ENCODE measurements around the gene MRPS18A. TPM values are rescaled to one million over a fixed set of nuclear protein-coding genes. Genes with fewer than 3 reads are reported as not detected.

Gene MRPS18A
- polyA plus RNA-seq, 1 experiment, result 41.0 TPM

DNA sequence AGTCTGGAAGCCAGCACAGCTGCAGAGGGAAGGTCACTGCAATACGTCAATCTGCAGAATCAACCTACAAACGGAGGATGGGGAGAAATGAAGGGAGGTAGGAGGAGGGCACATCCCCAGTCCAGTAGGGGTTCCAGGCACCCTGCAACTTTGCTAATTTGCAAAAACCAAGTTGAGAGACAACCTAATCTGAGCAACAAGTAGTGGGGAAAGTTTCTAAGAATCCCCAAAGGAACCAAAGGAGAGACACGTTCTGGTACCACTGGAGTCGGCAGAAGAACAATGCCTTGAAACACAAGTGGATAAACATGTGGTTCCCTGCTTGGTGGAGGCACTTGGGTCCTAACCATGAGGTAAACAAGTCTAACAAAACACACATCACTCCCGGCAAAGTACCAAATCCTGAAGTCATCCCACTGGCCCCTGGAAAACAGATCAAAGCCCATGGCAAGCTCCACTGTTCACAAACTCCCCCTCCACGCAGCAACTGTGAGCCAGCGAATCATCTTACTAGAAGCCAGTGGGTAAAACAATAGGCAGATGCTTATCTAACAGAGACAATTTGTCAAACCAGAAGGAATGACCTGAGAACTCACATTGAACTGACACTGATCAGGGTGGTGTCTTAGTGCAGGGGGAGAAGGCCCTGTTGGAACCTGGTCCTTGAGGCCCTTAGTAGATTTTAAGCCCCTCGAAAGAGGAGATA is 4.7 kb downstream of the MRPS18A start:
- TF ChIP-seq, protein P1, sequence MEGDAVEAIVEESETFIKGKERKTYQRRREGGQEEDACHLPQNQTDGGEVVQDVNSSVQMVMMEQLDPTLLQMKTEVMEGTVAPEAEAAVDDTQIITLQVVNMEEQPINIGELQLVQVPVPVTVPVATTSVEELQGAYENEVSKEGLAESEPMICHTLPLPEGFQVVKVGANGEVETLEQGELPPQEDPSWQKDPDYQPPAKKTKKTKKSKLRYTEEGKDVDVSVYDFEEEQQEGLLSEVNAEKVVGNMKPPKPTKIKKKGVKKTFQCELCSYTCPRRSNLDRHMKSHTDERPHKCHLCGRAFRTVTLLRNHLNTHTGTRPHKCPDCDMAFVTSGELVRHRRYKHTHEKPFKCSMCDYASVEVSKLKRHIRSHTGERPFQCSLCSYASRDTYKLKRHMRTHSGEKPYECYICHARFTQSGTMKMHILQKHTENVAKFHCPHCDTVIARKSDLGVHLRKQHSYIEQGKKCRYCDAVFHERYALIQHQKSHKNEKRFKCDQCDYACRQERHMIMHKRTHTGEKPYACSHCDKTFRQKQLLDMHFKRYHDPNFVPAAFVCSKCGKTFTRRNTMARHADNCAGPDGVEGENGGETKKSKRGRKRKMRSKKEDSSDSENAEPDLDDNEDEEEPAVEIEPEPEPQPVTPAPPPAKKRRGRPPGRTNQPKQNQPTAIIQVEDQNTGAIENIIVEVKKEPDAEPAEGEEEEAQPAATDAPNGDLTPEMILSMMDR (IDR thresholded peaks at IDR 0.05; ENCODE audit: low read depth, low read length), result no peak
- no peak overlapping the region for H3K4me3 ChIP-seq (ENCODE audit: low read depth, low read length)
- no peak for DNase-seq (ENCODE audit: low read depth, low spot score)
- POLR2A ChIA-PET, result no interaction called here
- no peaks in the 10 kb centered on the region for H3K27me3 ChIP-seq (ENCODE audit: control insufficient read depth, insufficient read depth, low read length)
- H3K9me3 ChIP-seq (ENCODE audit: control insufficient read depth, insufficient read depth, low read length), result no peaks in the 10 kb centered on the region
- CTCF ChIA-PET, result interaction anchor here (0.7 to 1.0 kb wide), 2 partner anchors 14 to 86 kb away, joined by 3 to 4 read pairs; no protein-coding TSS in a partner anchor
- H3K27ac ChIP-seq (ENCODE audit: low read depth, low read length), result no peak overlapping the region

DNA sequence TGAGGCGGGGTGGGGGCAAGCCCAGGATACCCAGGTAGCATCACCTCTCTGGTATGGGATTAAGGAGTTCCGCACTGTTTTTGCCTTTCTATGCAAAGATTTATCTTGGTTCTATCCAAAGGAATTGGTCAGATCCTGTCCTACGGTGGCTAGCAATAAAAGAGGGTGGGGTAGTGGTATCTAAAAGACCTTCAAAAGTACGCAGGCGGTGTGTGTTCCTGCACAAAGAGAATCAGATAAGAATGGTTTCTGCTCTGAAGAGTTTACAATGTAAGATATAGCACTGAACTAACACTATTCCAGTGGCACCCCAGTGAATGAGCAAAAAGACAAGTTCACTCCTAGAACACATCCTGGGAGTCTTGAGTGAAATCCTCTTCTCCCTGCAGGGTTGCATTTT is 6.3 kb downstream of the MRPS18A start:
- CTCF ChIA-PET, result interaction anchor here (1.8 to 1.9 kb wide), 2 partner anchors 14 to 93 kb away, joined by 3 to 7 read pairs; no protein-coding TSS in a partner anchor
- DNase-seq (ENCODE audit: low read depth, low spot score), result no peak
- Histone ChIP-seq H3K27me3 (ENCODE audit: control insufficient read depth, insufficient read depth, low read length) (no peaks in the 10 kb centered on the region), H3K9me3 (ENCODE audit: control insufficient read depth, insufficient read depth, low read length) (no peaks in the 10 kb centered on the region), H3K4me3 (ENCODE audit: low read depth, low read length) (no peak overlapping the region), H3K27ac (ENCODE audit: low read depth, low read length) (no peak overlapping the region)
- TF ChIP-seq, protein P1 (IDR thresholded peaks at IDR 0.05; ENCODE audit: low read depth, low read length), result no peak
- POLR2A ChIA-PET, result no interaction called here

DNA sequence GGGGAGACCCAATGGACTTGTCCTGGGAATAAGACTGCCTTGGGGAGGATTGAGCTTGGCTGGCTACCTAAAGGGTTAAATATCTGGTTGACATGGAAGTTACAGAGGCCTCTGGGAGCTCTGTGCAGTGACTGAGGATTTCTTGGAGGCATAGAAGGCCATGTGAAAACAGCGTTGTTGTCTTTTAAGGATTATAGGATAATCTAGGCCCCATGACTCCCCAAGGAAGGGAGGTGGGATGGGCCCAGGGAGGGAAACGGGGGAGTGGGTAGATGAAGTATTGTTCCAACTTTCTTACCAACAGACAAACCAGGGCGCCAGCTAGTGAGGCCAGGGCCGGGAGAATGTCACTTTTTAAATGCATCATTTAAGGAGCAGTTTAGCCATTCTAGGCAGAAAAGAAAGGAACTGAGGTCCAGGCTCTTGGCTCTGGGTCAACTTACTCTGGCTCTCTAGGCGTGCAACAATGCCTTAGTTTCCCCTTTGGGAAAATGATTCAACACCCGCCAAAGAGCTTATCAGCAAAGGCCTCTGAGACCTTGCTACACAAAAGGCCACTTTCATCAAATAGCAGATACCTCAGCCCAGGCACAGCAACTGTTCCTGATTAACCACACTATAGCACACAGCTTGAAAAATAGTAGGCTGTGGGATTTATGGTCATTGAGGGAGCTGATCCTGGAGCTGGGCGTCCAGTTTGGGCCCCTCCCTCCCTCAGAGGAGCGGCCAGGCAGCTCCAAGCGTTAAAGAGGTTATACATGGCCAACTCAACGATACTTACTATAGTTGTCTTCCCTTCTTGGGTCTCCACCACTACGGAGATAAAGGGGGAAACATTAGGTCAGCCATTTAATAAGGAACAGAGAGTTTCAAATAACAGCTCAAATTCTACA is 7.0 kb downstream of the MRPS18A start:
- Histone ChIP-seq H3K27me3 (ENCODE audit: control insufficient read depth, insufficient read depth, low read length) (no peaks in the 10 kb centered on the region), H3K27ac (ENCODE audit: low read depth, low read length) (no peak overlapping the region), H3K4me3 (ENCODE audit: low read depth, low read length) (no peak overlapping the region), H3K9me3 (ENCODE audit: control insufficient read depth, insufficient read depth, low read length) (no peaks in the 10 kb centered on the region)
- POLR2A ChIA-PET, result no interaction called here
- TF ChIP-seq, protein P1 (IDR thresholded peaks at IDR 0.05; ENCODE audit: low read depth, low read length), result no peak
- CTCF ChIA-PET, result interaction anchor here (1.5 to 1.9 kb wide), 3 partner anchors 13 to 93 kb away, joined by 3 to 7 read pairs (median 6); no protein-coding TSS in a partner anchor
- no peak for DNase-seq (ENCODE audit: low read depth, low spot score)

DNA sequence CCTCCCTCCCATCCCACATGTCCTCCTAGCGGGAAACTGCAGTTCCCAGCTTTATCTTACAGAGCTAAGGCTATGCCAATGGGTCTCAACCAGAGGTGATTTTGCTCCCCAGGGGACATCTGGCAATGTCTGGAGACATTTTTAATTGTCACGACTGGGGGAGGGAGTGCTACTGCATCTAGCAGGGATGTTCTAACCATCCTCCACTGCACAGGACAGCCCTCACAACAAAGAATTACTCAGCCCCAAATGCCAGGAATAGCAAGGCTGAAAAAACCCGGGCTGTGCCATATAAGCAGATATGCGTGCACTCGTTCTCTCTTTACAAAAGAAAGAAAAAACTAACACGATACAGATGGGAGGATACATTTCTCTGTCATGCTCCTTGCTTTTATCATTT is 8.5 kb downstream of the MRPS18A start:
- Histone ChIP-seq H3K27me3 (ENCODE audit: control insufficient read depth, insufficient read depth, low read length) (no peaks in the 10 kb centered on the region), H3K27ac (ENCODE audit: low read depth, low read length) (no peak overlapping the region), H3K9me3 (ENCODE audit: control insufficient read depth, insufficient read depth, low read length) (no peaks in the 10 kb centered on the region), H3K4me3 (ENCODE audit: low read depth, low read length) (no peak overlapping the region)
- ChIA-PET CTCF (interaction anchor here (1.1 to 2.8 kb wide), 2 partner anchors 12 to 400 kb away, joined by 3 to 11 read pairs; no protein-coding TSS in a partner anchor), POLR2A (no interaction called here)
- DNase-seq (ENCODE audit: low read depth, low spot score), result no peak
- TF ChIP-seq, protein P1 (IDR thresholded peaks at IDR 0.05; ENCODE audit: low read depth, low read length), result no peak
